ENCODE results near the gene HADH. TPM values are rescaled to one million over a fixed set of nuclear protein-coding genes. Genes with fewer than 3 reads are reported as not detected.

The HADH gene
- total RNA-seq, 1 experiment from 2014 or later: 13.4 TPM

- DNase-seq (ENCODE audit: low read depth): peak; percentile 87
Observed at GRCh38 chr4:108058685-108059440, 69.2 kb downstream of the HADH start.

GRCh38 chr4:108060164-108060563 is 70.5 kb downstream of the HADH start:
- peak; percentile 68 for DNase-seq (ENCODE audit: low read depth)

- peak; percentile 69 for DNase-seq (ENCODE audit: low read depth)
Observed at GRCh38 chr4:108060686-108061321, 71.1 kb downstream of the HADH start.

GRCh38 chr4:108068442-108068841 is 78.8 kb downstream of the HADH start:
- no peak for DNase-seq (ENCODE audit: low read depth)

GRCh38 chr4:108070775-108071174 is 81.1 kb downstream of the HADH start:
- no peak for DNase-seq (ENCODE audit: low read depth)

GRCh38 chr4:108072300-108072699 is 82.6 kb downstream of the HADH start:
- no peak for DNase-seq (ENCODE audit: low read depth)

GRCh38 chr4:108078024-108078733 is 88.5 kb downstream of the HADH start:
- DNase-seq (ENCODE audit: low read depth): no peak

GRCh38 chr4:108080747-108081146 is 91.1 kb downstream of the HADH start:
- no peak for DNase-seq (ENCODE audit: low read depth)

- DNase-seq (ENCODE audit: low read depth): no peak
Observed at GRCh38 chr4:108081256-108081655, 91.6 kb downstream of the HADH start.

Other genes with a start within 250 kb of the HADH start
- gene SGMS2, start 165.0 kb upstream of the HADH start, total RNA-seq (2014; rRNA removed): 80.2 and 98.9 TPM in 2 replicates
- 8.6 and 13.5 TPM in 2 replicates for gene CYP2U1, start 58.3 kb upstream of the HADH start, total RNA-seq (2014; rRNA removed)
- 8.2 and 10.8 TPM in 2 replicates for gene LEF1, start 179.0 kb downstream of the HADH start, total RNA-seq (2014; rRNA removed)

Data from LHCN-M2 (cell line).